SK-N-SH (cell line): ENCODE results near the gene ZBTB17. TPM values are rescaled to one million over a fixed set of nuclear protein-coding genes. Genes with fewer than 3 reads are reported as not detected.

Experiments used
- CTCF ChIA-PET: fragments of 300-600, 350-600 bp; formaldehyde crosslinking; extraction: SDS; loops from one replicate; lab custom pipeline; 2021; lab: Yijun Ruan, JAX
- POLR2A ChIA-PET: fragments of 350-600 bp; sonication (Branson Sonifier 250); formaldehyde crosslinking; extraction: SDS; loops from one replicate; lab custom pipeline; 2020; ENCODE audit warnings: antibody characterized with exemption, inconsistent platforms; lab: Yijun Ruan, JAX
- DNase-seq: peaks from one replicate; pipeline ENCODE4 v3.0.0; 2012
- H2AFZ ChIP-seq: fragments of 200-600 bp; sonication (generic); 2 replicates; pipeline ENCODE4 v1.8.1; 2016; ENCODE audit warnings: antibody characterized with exemption, mild to moderate bottlenecking, low read depth
- H3F3A ChIP-seq: fragments of 200-600 bp; sonication (generic); replicated peaks from 2 replicates; pipeline ENCODE3; 2016; ENCODE audit warnings: antibody characterized with exemption, mild to moderate bottlenecking; ENCODE audit not compliant: insufficient read depth
- H3K27ac ChIP-seq, 2 experiments: fragments of 200-500 bp in 1 of 2; fragments of 200-600 bp in 1 of 2; sonication (Bioruptor generic) in 1 of 2; sonication (generic), shearing (Covaris generic) in 1 of 2; 2 replicates each; pipeline versions ENCODE4 v1.5.1 to v1.6.1; 2014 to 2016; ENCODE audit warnings: low read depth in 2 of 2, inconsistent platforms in 1 of 2, low read length in 1 of 2, mild to moderate bottlenecking in 1 of 2, mixed read lengths in 1 of 2
- H3K27me3 ChIP-seq: fragments of 200-600 bp; sonication (generic), shearing (Covaris generic); 2 replicates; pipeline ENCODE4 v1.6.1; 2016; ENCODE audit warnings: mixed run types; ENCODE audit not compliant: insufficient read depth
- H3K36me3 ChIP-seq, 2 experiments: fragments of 200-500 bp in 1 of 2; fragments of 200-600 bp in 1 of 2; sonication (Bioruptor generic) in 1 of 2; sonication (generic) in 1 of 2; replicated peaks in 1 of 2; 2 replicates each; pipeline versions ENCODE3 to v1.5.1; 2014 to 2016; ENCODE audit warnings: low read length in 1 of 2, mild to moderate bottlenecking in 1 of 2; ENCODE audit not compliant: insufficient read depth in 2 of 2, control insufficient read depth in 1 of 2
- H3K4me1 ChIP-seq, 2 experiments: fragments of 200-500 bp in 1 of 2; fragments of 200-600 bp in 1 of 2; sonication (Bioruptor generic) in 1 of 2; sonication (generic), shearing (Covaris generic) in 1 of 2; 2 replicates each; pipeline versions ENCODE4 v1.5.1 to v1.6.1; 2014 to 2016; ENCODE audit warnings: low read depth in 1 of 2, low read length in 1 of 2, mixed run types in 1 of 2; ENCODE audit not compliant: insufficient read depth in 2 of 2, control insufficient read depth in 1 of 2
- H3K4me2 ChIP-seq: fragments of 200-600 bp; sonication (generic), shearing (Covaris generic); 2 replicates; pipeline ENCODE4 v1.6.1; 2017; ENCODE audit warnings: mixed run types
- H3K4me3 ChIP-seq, 2 experiments: fragments of 200-500 bp in 1 of 2; fragments of 200-600 bp in 1 of 2; sonication (Bioruptor generic) in 1 of 2; sonication (generic), shearing (Covaris generic) in 1 of 2; 2 replicates each; pipeline versions ENCODE4 v1.5.1 to v1.8.1; 2014 to 2016; ENCODE audit warnings: low read depth in 2 of 2, inconsistent platforms in 1 of 2, low read length in 1 of 2, mild to moderate bottlenecking in 1 of 2, mixed read lengths in 1 of 2, moderate library complexity in 1 of 2
- H3K79me2 ChIP-seq: fragments of 200-600 bp; sonication (generic); 2 replicates; pipeline ENCODE4 v1.8.1; 2017; ENCODE audit warnings: mild to moderate bottlenecking; ENCODE audit not compliant: insufficient read depth
- H3K9ac ChIP-seq: fragments of 200-600 bp; sonication (generic); 2 replicates; pipeline ENCODE4 v1.6.1; 2017; ENCODE audit warnings: mixed run types
- H3K9me2 ChIP-seq: fragments of 200-600 bp; sonication (generic); 2 replicates; pipeline ENCODE4 v1.6.1; 2017; ENCODE audit warnings: mixed run types
- H3K9me3 ChIP-seq: fragments of 200-600 bp; sonication (generic); 2 replicates; pipeline ENCODE4 v1.6.1; 2017; ENCODE audit warnings: mixed run types, mild to moderate bottlenecking, moderate library complexity
- H4K20me1 ChIP-seq: fragments of 200-600 bp; sonication (generic); 2 replicates; pipeline ENCODE4 v1.6.1; 2017; ENCODE audit warnings: mild to moderate bottlenecking, mixed run types; ENCODE audit not compliant: insufficient read depth
- CHD2 ChIP-seq: fragments of 150-350 bp; IDR thresholded peaks from 2 replicates; pipeline ENCODE4 v1.6.1; 2018; ENCODE audit warnings: low read length; ENCODE audit not compliant: partially characterized antibody
- CTCF ChIP-seq: fragments of 200-600 bp; sonication (generic); IDR thresholded peaks from 2 replicates; pipeline ENCODE4 v1.6.1; 2017; ENCODE audit warnings: antibody characterized with exemption, mild to moderate bottlenecking, moderate library complexity
- EP300 ChIP-seq, 2 experiments: IDR thresholded peaks; 2 replicates each; pipeline versions ENCODE4 v1.4.0 to v1.6.1; 2012; ENCODE audit warnings: borderline replicate concordance in 1 of 2, low read depth in 1 of 2, low read length in 1 of 2
- FOXM1 ChIP-seq: IDR thresholded peaks from 2 replicates; pipeline ENCODE4 v1.4.0; 2012; ENCODE audit warnings: low read depth, mild to moderate bottlenecking
- GATA2 ChIP-seq: sonication (generic); formaldehyde crosslinking; IDR thresholded peaks from 2 replicates; pipeline ENCODE4 v1.5.0; 2020; ENCODE audit warnings: mild to moderate bottlenecking, missing genetic modification reagents
- NFIC ChIP-seq: IDR thresholded peaks from 2 replicates; pipeline ENCODE4 v1.4.0; 2012; ENCODE audit warnings: borderline replicate concordance
- NRF1 ChIP-seq: IDR thresholded peaks from 2 replicates; pipeline ENCODE4 v1.6.1; 2012; ENCODE audit warnings: low read depth, mild to moderate bottlenecking, low read length
- PBX3 ChIP-seq: IDR thresholded peaks from 2 replicates; pipeline ENCODE4; 2012
- SMC3 ChIP-seq: IDR thresholded peaks from 2 replicates; pipeline ENCODE4 v1.6.1; 2012; ENCODE audit warnings: low read depth, low read length, improper control_type of control experiment
- TAF1 ChIP-seq: IDR thresholded peaks from 2 replicates; pipeline ENCODE4 v1.6.1; 2012; ENCODE audit warnings: low read depth, mild to moderate bottlenecking, low read length, moderate library complexity, borderline replicate concordance
- USF1 ChIP-seq: IDR thresholded peaks from 2 replicates; pipeline ENCODE4 v1.4.0; 2012; ENCODE audit warnings: low read depth, borderline replicate concordance
- WGBS: methylation state at CpG from one replicate; pipeline ENCODE4 v1.1.6; 2017; ENCODE audit warnings: low lambda C conversion rate; 5-methylcytosine and 5-hydroxymethylcytosine counted together
- polyA plus RNA-seq, 3 experiments: library from polyadenylated mRNA; depleted of rRNA; stranded (reverse); fragments of >200 nt; gene quantifications; 2 replicates each; pipeline ENCODE4 v1.2.3, GENCODE V29; 2012
- TF ChIP-seq, protein P1 (sequence below): IDR thresholded peaks from 2 replicates; pipeline ENCODE4 v1.6.1; 2012; ENCODE audit warnings: mild to moderate bottlenecking, low read depth, low read length, moderate library complexity

The ZBTB17 gene
- polyA plus RNA-seq, 1 of the 3 experiments (the other 2 are of a cell fraction) = 56.4 TPM

DNA sequence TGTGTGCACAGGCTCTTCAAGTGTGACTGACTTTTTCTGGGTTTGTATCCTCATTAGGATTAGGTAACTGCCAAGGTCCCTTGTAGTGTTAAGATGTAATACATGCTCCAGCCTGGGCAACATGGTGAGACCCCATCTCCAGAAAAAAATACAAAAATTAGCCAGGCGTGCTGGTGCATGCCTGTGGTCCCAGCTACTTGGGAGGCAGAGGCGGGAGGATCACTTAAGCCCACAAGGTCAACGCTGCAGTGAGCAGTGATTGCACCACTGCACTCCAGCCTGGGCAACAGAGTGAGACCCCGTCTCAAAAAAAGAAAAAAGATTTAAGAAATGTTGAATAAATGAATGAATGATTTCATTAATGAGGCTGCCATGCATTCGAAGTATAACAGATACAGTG is 15.1 kb downstream of the ZBTB17 start:
- 92% methylated on average over 5 of the region's 5 CpGs for WGBS
- H3K79me2 ChIP-seq = peaks cover 98% of the 10 kb centered on the region
- no peaks in the 10 kb centered on the region for H3K9me2 ChIP-seq
- no peak overlapping the region for H3K4me2 ChIP-seq
- no peak for TF ChIP-seq FOXM1
- TF ChIP-seq NFIC = no peak
- no peak for TF ChIP-seq PBX3
- no peak for TF ChIP-seq CHD2
- TF ChIP-seq USF1 = no peak
- no peak for TF ChIP-seq SMC3
- TF ChIP-seq GATA2 = no peak
- TF ChIP-seq CTCF = no peak
- no peak for TF ChIP-seq EP300 (IDR thresholded peaks at IDR 0.05; ENCODE audit: borderline replicate concordance in 1 of 2, low read depth in 1 of 2, low read length in 1 of 2)
- TF ChIP-seq, protein P1, sequence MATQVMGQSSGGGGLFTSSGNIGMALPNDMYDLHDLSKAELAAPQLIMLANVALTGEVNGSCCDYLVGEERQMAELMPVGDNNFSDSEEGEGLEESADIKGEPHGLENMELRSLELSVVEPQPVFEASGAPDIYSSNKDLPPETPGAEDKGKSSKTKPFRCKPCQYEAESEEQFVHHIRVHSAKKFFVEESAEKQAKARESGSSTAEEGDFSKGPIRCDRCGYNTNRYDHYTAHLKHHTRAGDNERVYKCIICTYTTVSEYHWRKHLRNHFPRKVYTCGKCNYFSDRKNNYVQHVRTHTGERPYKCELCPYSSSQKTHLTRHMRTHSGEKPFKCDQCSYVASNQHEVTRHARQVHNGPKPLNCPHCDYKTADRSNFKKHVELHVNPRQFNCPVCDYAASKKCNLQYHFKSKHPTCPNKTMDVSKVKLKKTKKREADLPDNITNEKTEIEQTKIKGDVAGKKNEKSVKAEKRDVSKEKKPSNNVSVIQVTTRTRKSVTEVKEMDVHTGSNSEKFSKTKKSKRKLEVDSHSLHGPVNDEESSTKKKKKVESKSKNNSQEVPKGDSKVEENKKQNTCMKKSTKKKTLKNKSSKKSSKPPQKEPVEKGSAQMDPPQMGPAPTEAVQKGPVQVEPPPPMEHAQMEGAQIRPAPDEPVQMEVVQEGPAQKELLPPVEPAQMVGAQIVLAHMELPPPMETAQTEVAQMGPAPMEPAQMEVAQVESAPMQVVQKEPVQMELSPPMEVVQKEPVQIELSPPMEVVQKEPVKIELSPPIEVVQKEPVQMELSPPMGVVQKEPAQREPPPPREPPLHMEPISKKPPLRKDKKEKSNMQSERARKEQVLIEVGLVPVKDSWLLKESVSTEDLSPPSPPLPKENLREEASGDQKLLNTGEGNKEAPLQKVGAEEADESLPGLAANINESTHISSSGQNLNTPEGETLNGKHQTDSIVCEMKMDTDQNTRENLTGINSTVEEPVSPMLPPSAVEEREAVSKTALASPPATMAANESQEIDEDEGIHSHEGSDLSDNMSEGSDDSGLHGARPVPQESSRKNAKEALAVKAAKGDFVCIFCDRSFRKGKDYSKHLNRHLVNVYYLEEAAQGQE = no peak
- TF ChIP-seq TAF1 = no peak
- TF ChIP-seq NRF1 = no peak
- peaks cover 38% of the 10 kb centered on the region for H3F3A ChIP-seq
- H3K9ac ChIP-seq = no peak overlapping the region
- peaks cover 4 to 5% of the 10 kb centered on the region in 2 experiments for H3K36me3 ChIP-seq
- H3K27me3 ChIP-seq = no peaks in the 10 kb centered on the region
- H3K27ac ChIP-seq = no peak overlapping the region
- no peak overlapping the region for H2AFZ ChIP-seq
- POLR2A ChIA-PET = no interaction called here
- H3K4me1 ChIP-seq = peaks cover 23 to 54% of the 10 kb centered on the region in 2 experiments
- no peak overlapping the region for H3K4me3 ChIP-seq
- no peak for DNase-seq
- peaks cover 10% of the 10 kb centered on the region; the same call in 1 of the 2 replicates for H4K20me1 ChIP-seq
- no peaks in the 10 kb centered on the region for H3K9me3 ChIP-seq
- CTCF ChIA-PET = interaction anchor here (1.5 kb wide), 1 partner anchor 169 kb away, joined by 3 read pairs; no protein-coding TSS in a partner anchor
